Smooth muscle cell (in vitro differentiated cells): Measurements from ENCODE around the gene RERE. TPM values are rescaled to one million over a fixed set of nuclear protein-coding genes. Genes with fewer than 3 reads are reported as not detected.

Experiments used
- DNase-seq: peaks from one replicate; lab custom pipeline; 2025; ENCODE audit not compliant: unreplicated experiment; lab: John Stamatoyannopoulos, UW
- H2AFZ ChIP-seq: fragments of 200-600 bp; sonication (generic); 2 replicates; pipeline ENCODE4 v1.6.0; 2016; ENCODE audit warnings: antibody characterized with exemption, low read depth, mild to moderate bottlenecking
- H3F3A ChIP-seq: fragments of 200-600 bp; sonication (generic); 2 replicates; pipeline ENCODE4 v1.6.0; 2017; ENCODE audit warnings: antibody characterized with exemption, low read depth
- H3K27ac ChIP-seq: fragments of 200-600 bp; sonication (generic); 2 replicates; pipeline ENCODE4 v1.5.1; 2016; ENCODE audit warnings: low read depth, mild to moderate bottlenecking
- H3K27me3 ChIP-seq: fragments of 200-600 bp; sonication (generic); 2 replicates; pipeline ENCODE4 v1.6.1; 2016; ENCODE audit warnings: low read depth, mild to moderate bottlenecking
- H3K36me3 ChIP-seq: fragments of 200-600 bp; sonication (generic); 2 replicates; pipeline ENCODE4 v1.5.1; 2016; ENCODE audit warnings: low read depth
- H3K4me1 ChIP-seq: fragments of 200-600 bp; sonication (generic); 2 replicates; pipeline ENCODE4 v1.5.1; 2016; ENCODE audit warnings: low read depth
- H3K4me2 ChIP-seq: fragments of 200-600 bp; sonication (generic); 2 replicates; pipeline ENCODE4 v1.6.0; 2016; ENCODE audit warnings: mild to moderate bottlenecking
- H3K4me3 ChIP-seq: fragments of 200-600 bp; sonication (generic); 2 replicates; pipeline ENCODE4 v1.5.1; 2016; ENCODE audit warnings: mild to moderate bottlenecking
- H3K79me2 ChIP-seq: fragments of 200-600 bp; sonication (generic); 2 replicates; pipeline ENCODE4 v1.6.0; 2016; ENCODE audit warnings: low read depth, mild to moderate bottlenecking
- H3K9ac ChIP-seq: fragments of 200-600 bp; sonication (generic); 2 replicates; pipeline ENCODE4 v1.6.0; 2016; ENCODE audit warnings: low read depth
- H3K9me3 ChIP-seq: fragments of 200-600 bp; sonication (generic); replicated peaks from 2 replicates; pipeline ENCODE4 v1.5.1; 2016; ENCODE audit warnings: low read depth
- H4K20me1 ChIP-seq: fragments of 200-600 bp; sonication (generic); 2 replicates; pipeline ENCODE4 v1.6.0; 2016; ENCODE audit warnings: low read depth
- WGBS: methylation state at CpG from one replicate; pipeline ENCODE4 v1.1.7; 2016; ENCODE audit warnings: low lambda C conversion rate; 5-methylcytosine and 5-hydroxymethylcytosine counted together
- polyA plus RNA-seq: library from polyadenylated mRNA; unstranded; fragments of >200 nt; fragmentation: Nextera tagmentation; extraction: Ambion mirVana; gene quantifications from 2 replicates; pipeline ENCODE4 v1.2.1, GENCODE V29; 2016
- total RNA-seq: library from RNA; depleted of rRNA; stranded (reverse); fragments of >200 nt; gene quantifications from 2 replicates; pipeline ENCODE4 v1.2.3, GENCODE V29; 2014
- TF ChIP-seq, protein P1 (sequence below): fragments of 200-600 bp; sonication (generic); IDR thresholded peaks from 2 replicates; pipeline ENCODE4 v1.5.1; 2017; ENCODE audit warnings: borderline replicate concordance, mild to moderate bottlenecking, antibody characterized with exemption; ENCODE audit not compliant: insufficient read depth, poor library complexity, severe bottlenecking

RERE gene
- total and polyA plus RNA-seq, 2 experiments from 2014 or later: 45.6 to 59.2 TPM

DNA sequence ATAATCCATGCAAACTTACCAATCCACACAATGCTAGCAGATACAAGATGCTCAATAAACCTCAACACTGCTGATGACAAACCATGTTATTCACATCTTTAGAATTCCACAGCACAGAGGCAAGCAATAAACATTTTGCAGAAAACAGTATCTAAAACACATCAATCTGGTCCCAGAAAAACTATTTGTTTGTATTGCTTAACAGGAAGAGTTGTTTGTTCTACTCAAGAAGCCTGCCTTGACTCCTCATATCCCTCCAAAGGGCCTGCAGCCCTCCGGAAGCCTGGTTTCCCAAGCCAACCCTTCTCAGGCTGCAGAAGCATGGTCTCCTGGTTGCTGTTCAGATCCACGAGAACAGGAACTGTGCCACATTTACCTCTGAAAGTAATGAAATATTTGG, 139.7 kb downstream of the RERE start:
- no peaks in the 10 kb centered on the region for H3K36me3 ChIP-seq
- peak overlapping the region; percentile 98 for H3K27ac ChIP-seq
- H3K79me2 ChIP-seq: peaks cover 97% of the 10 kb centered on the region
- no peak overlapping the region for H2AFZ ChIP-seq
- H3K4me3 ChIP-seq: no peak overlapping the region
- H3K4me2 ChIP-seq: peak overlapping the region; percentile 75
- peak overlapping the region; percentile 44 for H3K9ac ChIP-seq
- H3K27me3 ChIP-seq: no peaks in the 10 kb centered on the region
- WGBS: 52% methylated on average over 2 of the region's 2 CpGs
- peaks cover 34% of the 10 kb centered on the region for H3K4me1 ChIP-seq
- H4K20me1 ChIP-seq: peaks cover 96% of the 10 kb centered on the region
- peaks cover 14% of the 10 kb centered on the region for H3F3A ChIP-seq
- TF ChIP-seq, protein P1, sequence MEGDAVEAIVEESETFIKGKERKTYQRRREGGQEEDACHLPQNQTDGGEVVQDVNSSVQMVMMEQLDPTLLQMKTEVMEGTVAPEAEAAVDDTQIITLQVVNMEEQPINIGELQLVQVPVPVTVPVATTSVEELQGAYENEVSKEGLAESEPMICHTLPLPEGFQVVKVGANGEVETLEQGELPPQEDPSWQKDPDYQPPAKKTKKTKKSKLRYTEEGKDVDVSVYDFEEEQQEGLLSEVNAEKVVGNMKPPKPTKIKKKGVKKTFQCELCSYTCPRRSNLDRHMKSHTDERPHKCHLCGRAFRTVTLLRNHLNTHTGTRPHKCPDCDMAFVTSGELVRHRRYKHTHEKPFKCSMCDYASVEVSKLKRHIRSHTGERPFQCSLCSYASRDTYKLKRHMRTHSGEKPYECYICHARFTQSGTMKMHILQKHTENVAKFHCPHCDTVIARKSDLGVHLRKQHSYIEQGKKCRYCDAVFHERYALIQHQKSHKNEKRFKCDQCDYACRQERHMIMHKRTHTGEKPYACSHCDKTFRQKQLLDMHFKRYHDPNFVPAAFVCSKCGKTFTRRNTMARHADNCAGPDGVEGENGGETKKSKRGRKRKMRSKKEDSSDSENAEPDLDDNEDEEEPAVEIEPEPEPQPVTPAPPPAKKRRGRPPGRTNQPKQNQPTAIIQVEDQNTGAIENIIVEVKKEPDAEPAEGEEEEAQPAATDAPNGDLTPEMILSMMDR: no peak
- DNase-seq: no peak
- H3K9me3 ChIP-seq: no peaks in the 10 kb centered on the region

DNA sequence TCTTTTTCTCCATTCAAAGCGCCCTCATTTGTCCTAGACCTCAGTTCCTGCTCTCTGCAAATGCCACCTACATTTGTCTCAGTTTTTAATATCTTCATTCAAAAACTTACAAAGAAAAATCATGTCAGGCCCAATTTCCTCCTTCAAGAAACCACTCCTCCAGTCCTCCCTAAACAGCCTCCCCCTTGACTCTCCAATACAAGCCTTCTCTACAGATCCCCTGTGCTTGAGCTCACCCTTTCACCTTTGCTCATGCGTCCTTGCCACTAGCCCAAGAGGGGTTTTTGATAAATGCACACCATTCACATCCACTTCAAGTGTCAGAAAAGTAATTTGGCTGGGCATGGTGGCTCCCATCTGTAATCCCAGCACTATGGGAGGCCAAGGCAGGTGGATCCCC, 140.6 kb downstream of the RERE start:
- WGBS: 98% methylated on average over 2 of the region's 2 CpGs
- TF ChIP-seq, protein P1: no peak
- H4K20me1 ChIP-seq: peaks cover 96% of the 10 kb centered on the region
- no peaks in the 10 kb centered on the region for H3K36me3 ChIP-seq
- H3K9me3 ChIP-seq: no peaks in the 10 kb centered on the region
- H3K9ac ChIP-seq: peak overlapping the region; percentile 17
- H3F3A ChIP-seq: peaks cover 14% of the 10 kb centered on the region
- peak overlapping the region; percentile 98 for H3K27ac ChIP-seq
- H3K4me2 ChIP-seq: no peak overlapping the region
- H3K79me2 ChIP-seq: peaks cover 97% of the 10 kb centered on the region
- no peak for DNase-seq
- no peak overlapping the region for H3K4me3 ChIP-seq
- peaks cover 34% of the 10 kb centered on the region for H3K4me1 ChIP-seq
- no peak overlapping the region for H2AFZ ChIP-seq
- H3K27me3 ChIP-seq: no peaks in the 10 kb centered on the region

DNA sequence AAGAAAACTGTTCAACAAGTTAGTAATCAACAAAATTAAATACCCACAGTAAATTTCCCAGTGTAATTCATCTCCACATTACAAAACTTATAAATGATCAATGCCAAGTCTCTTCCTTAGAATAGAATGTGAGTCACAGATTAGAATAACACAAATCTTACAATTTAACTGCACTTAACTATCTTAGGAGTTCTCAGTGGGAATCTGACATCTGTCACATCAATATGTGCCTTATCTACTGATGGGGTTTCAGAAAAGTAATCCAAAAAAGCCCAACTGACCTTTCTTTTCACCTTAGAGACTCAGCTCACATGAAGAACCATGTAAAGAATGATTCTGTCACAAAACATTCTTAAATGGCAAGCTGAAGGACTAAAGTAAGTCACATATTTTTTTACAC, 141.4 kb downstream of the RERE start:
- no peak overlapping the region for H3K4me3 ChIP-seq
- peak overlapping the region; percentile 98 for H3K27ac ChIP-seq
- H3K27me3 ChIP-seq: no peaks in the 10 kb centered on the region
- TF ChIP-seq, protein P1: no peak
- H3K36me3 ChIP-seq: no peaks in the 10 kb centered on the region
- peak overlapping the region; percentile 17 for H3K9ac ChIP-seq
- peaks cover 14% of the 10 kb centered on the region for H3F3A ChIP-seq
- H2AFZ ChIP-seq: no peak overlapping the region
- no peaks in the 10 kb centered on the region for H3K9me3 ChIP-seq
- H3K4me1 ChIP-seq: peaks cover 37% of the 10 kb centered on the region
- no peak for DNase-seq
- no peak overlapping the region for H3K4me2 ChIP-seq
- H4K20me1 ChIP-seq: peaks cover 97% of the 10 kb centered on the region
- peaks cover 97% of the 10 kb centered on the region for H3K79me2 ChIP-seq

DNA sequence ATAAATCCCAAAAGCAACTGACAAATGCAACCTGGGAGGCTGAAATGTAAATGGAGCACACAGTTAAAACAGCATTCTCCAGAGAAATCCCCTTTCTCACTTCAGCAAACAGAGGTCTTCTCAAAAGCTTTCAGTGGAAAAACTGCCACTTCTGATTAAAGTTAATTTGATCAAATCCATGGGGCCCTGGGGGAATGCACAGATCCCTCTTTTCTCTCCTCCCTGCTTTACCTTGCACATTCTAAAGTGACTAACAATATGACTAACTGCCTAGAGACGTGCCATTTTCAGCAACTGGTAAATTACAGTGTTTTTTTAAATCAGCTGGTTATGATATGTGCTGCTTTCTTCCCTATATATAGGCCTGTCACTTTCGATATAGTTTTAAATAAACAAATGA, 142.5 kb downstream of the RERE start:
- Histone ChIP-seq H3K9ac (peak overlapping the region; percentile 8), H3K4me3 (no peak overlapping the region), H3F3A (peaks cover 16% of the 10 kb centered on the region), H3K9me3 (no peaks in the 10 kb centered on the region), H3K4me1 (peaks cover 37% of the 10 kb centered on the region), H3K79me2 (peaks cover 95% of the 10 kb centered on the region), H3K27ac (peak overlapping the region; percentile 56), H2AFZ (no peak overlapping the region), H3K4me2 (peak overlapping the region; percentile 30), H3K27me3 (no peaks in the 10 kb centered on the region), H4K20me1 (peaks cover 97% of the 10 kb centered on the region), H3K36me3 (no peaks in the 10 kb centered on the region)
- 49% methylated on average over 2 of the region's 2 CpGs for WGBS
- no peak for DNase-seq
- TF ChIP-seq, protein P1: no peak
